ENCODE data around the gene TECPR1. TPM values are rescaled to one million over a fixed set of nuclear protein-coding genes. Genes with fewer than 3 reads are reported as not detected.
A peak's percentile ranks its signal among the peaks of the same experiment; 100 is the strongest.

The TECPR1 gene
- total RNA-seq, 2 experiments from 2014 or later: 29.8 to 36.7 TPM

- peaks cover 16% of the 10 kb centered on the region for H3K4me1 Mint-ChIP-seq (ENCODE audit: low read depth)
- peaks cover 1% of the 10 kb centered on the region for H3K36me3 Mint-ChIP-seq (ENCODE audit: low read depth)
- no peak for DNase-seq
- intact Hi-C loops (cut with micrococcal nuclease): no loop called here
- no peak overlapping the region for H3K27ac Mint-ChIP-seq
- no peak overlapping the region for H3K4me3 Mint-ChIP-seq
- no peaks in the 10 kb centered on the region for H3K9me3 Mint-ChIP-seq
- CTCF ChIA-PET: no interaction called here
- no peaks in the 10 kb centered on the region for H3K27me3 Mint-ChIP-seq (ENCODE audit: low read depth)
Observed at GRCh38 chr7:98289333-98289875, 37.4 kb upstream of the TECPR1 start.

DNA sequence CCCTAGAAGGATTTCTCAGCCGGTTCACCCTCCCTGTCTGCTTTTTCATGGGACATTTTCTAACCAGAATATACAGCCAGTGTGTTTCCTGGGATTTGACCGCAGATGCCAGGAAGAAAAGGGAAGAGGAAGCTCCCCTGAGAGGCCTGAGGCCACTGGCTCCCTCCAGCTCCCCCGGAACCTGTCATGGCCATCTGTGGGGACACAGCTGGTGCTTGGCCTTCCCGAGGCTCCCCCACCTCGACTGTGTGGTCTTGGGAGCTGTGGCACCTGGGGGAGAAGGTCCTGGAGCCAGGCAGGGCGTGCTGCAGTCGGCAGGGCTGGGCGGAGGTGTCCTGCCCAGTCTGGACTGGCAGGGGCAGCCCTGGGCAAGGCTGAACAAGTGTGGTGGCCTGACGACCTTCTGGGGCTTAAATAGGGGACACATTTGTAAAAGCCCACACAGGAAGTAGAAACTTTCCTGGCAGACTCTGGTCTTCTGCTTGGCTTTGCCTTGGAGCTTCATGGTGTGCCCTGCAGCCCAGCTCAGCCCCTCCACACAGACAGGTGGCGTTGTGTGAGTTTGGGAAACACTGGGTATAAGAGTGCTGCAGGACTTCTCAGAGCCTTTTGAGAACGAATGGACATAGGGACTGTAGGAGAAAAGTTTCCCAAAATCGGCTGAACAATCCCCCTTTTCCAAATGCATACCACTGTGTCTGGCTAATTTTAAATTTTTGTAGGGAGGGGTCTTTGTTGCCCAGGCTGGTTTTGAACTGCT lies 36.2 kb upstream of the TECPR1 start:
- H3K4me3 Mint-ChIP-seq: no peak overlapping the region

GRCh38 chr7:98287486-98287959 lies 35.5 kb upstream of the TECPR1 start:
- intact Hi-C loops (cut with micrococcal nuclease): no loop called here
- Mint-ChIP-seq H3K4me3 (no peak overlapping the region), H3K36me3 (ENCODE audit: low read depth) (peaks cover 4% of the 10 kb centered on the region), H3K9me3 (no peaks in the 10 kb centered on the region), H3K27ac (no peak overlapping the region), H3K4me1 (ENCODE audit: low read depth) (peaks cover 33% of the 10 kb centered on the region), H3K27me3 (ENCODE audit: low read depth) (no peaks in the 10 kb centered on the region)
- no peak for DNase-seq
- CTCF ChIA-PET: no interaction called here

More for the DNA sequence above, 36.2 kb upstream of the TECPR1 start:
- Mint-ChIP-seq H3K4me1 (ENCODE audit: low read depth) (peaks cover 26% of the 10 kb centered on the region), H3K36me3 (ENCODE audit: low read depth) (peaks cover 1% of the 10 kb centered on the region), H3K9me3 (no peaks in the 10 kb centered on the region), H3K27ac (no peak overlapping the region), H3K27me3 (ENCODE audit: low read depth) (no peaks in the 10 kb centered on the region)
- intact Hi-C loops (cut with micrococcal nuclease): no loop called here
- CTCF ChIA-PET: no interaction called here
- no peak for DNase-seq

DNA sequence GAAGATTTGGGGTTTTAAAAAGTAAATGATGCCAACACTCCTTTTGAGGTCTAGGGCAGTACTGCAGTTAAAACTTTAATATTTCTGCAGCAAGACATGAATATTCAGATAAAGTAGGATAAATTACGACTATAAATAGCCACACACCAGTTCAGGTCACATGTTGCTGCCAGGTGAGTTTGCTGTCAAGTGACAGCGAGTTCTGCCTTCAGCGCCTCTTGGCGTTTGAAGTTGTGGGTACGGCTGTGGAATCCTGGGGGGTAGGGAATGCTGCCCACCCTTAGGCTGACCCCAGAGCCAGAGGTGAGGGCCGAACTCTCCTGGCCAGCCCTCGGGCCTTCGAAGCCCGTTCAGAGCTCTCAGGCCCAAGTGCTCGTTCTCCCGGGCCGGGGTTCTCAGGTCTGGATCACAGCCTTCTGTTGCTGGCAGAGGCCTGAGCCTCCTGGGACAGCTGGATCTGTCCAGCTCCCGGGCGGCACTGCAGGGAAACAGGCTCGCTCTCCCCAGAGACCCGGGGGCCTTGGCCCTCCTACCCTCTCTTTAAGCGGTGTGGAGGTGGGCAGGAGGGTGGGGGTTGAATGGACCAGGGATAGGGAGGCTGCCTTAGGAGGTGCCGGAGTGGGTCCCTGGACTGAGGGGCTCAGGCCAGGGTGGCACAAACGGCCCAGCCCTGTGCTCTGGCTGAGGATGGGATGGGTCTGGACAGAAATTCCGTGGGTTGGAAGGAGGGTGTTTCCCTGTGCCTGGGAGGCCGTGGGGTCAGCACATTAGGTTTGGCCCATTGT lies 34.9 kb upstream of the TECPR1 start:
- Mint-ChIP-seq H3K27me3 (ENCODE audit: low read depth) (no peaks in the 10 kb centered on the region), H3K9me3 (no peaks in the 10 kb centered on the region), H3K27ac (no peak overlapping the region), H3K4me3 (no peak overlapping the region), H3K4me1 (ENCODE audit: low read depth) (peaks cover 35% of the 10 kb centered on the region), H3K36me3 (ENCODE audit: low read depth) (peaks cover 4% of the 10 kb centered on the region)
- intact Hi-C loops (cut with micrococcal nuclease): no loop called here
- CTCF ChIA-PET: no interaction called here
- DNase-seq: no peak

GRCh38 chr7:98286093-98286539 lies 34.1 kb upstream of the TECPR1 start:
- Mint-ChIP-seq H3K4me1 (ENCODE audit: low read depth) (peaks cover 35% of the 10 kb centered on the region), H3K36me3 (ENCODE audit: low read depth) (peaks cover 4% of the 10 kb centered on the region), H3K9me3 (no peaks in the 10 kb centered on the region), H3K4me3 (no peak overlapping the region), H3K27me3 (ENCODE audit: low read depth) (no peaks in the 10 kb centered on the region), H3K27ac (no peak overlapping the region)
- CTCF ChIA-PET: no interaction called here
- DNase-seq: no peak
- intact Hi-C loops (cut with micrococcal nuclease): no loop called here

GRCh38 chr7:98285157-98286092 lies 33.4 kb upstream of the TECPR1 start:
- CTCF ChIA-PET: interaction anchor here (0.6 kb wide), 1 partner anchor 297 kb away, joined by 3 read pairs; no protein-coding TSS in a partner anchor
- Mint-ChIP-seq H3K9me3 (no peaks in the 10 kb centered on the region), H3K27me3 (ENCODE audit: low read depth) (no peaks in the 10 kb centered on the region), H3K4me1 (ENCODE audit: low read depth) (peaks cover 37% of the 10 kb centered on the region), H3K36me3 (ENCODE audit: low read depth) (peaks cover 4% of the 10 kb centered on the region), H3K27ac (no peak overlapping the region), H3K4me3 (no peak overlapping the region)
- intact Hi-C loops (cut with micrococcal nuclease): no loop called here
- DNase-seq: no peak

- Mint-ChIP-seq H3K36me3 (ENCODE audit: low read depth) (peaks cover 4% of the 10 kb centered on the region), H3K27ac (no peak overlapping the region), H3K9me3 (no peaks in the 10 kb centered on the region), H3K27me3 (ENCODE audit: low read depth) (no peaks in the 10 kb centered on the region), H3K4me1 (ENCODE audit: low read depth) (peaks cover 36% of the 10 kb centered on the region), H3K4me3 (no peak overlapping the region)
- no peak for DNase-seq
- intact Hi-C loops (cut with micrococcal nuclease): no loop called here
- CTCF ChIA-PET: interaction anchor here (0.6 kb wide), 2 partner anchors 40 to 296 kb away, joined by 3 read pairs; no protein-coding TSS in a partner anchor
Observed at GRCh38 chr7:98284335-98285036, 32.5 kb upstream of the TECPR1 start.

- Mint-ChIP-seq H3K27ac (no peak overlapping the region), H3K4me1 (ENCODE audit: low read depth) (peaks cover 35% of the 10 kb centered on the region), H3K9me3 (no peaks in the 10 kb centered on the region), H3K27me3 (ENCODE audit: low read depth) (no peaks in the 10 kb centered on the region), H3K36me3 (ENCODE audit: low read depth) (peaks cover 4% of the 10 kb centered on the region), H3K4me3 (no peak overlapping the region)
- CTCF ChIA-PET: interaction anchor here (1.4 kb wide), 1 partner anchor 17 kb away, joined by 4 read pairs; no protein-coding TSS in a partner anchor
- intact Hi-C loops (cut with micrococcal nuclease): no loop called here
- no peak for DNase-seq
Observed at GRCh38 chr7:98283887-98284222, 31.8 kb upstream of the TECPR1 start.

DNA sequence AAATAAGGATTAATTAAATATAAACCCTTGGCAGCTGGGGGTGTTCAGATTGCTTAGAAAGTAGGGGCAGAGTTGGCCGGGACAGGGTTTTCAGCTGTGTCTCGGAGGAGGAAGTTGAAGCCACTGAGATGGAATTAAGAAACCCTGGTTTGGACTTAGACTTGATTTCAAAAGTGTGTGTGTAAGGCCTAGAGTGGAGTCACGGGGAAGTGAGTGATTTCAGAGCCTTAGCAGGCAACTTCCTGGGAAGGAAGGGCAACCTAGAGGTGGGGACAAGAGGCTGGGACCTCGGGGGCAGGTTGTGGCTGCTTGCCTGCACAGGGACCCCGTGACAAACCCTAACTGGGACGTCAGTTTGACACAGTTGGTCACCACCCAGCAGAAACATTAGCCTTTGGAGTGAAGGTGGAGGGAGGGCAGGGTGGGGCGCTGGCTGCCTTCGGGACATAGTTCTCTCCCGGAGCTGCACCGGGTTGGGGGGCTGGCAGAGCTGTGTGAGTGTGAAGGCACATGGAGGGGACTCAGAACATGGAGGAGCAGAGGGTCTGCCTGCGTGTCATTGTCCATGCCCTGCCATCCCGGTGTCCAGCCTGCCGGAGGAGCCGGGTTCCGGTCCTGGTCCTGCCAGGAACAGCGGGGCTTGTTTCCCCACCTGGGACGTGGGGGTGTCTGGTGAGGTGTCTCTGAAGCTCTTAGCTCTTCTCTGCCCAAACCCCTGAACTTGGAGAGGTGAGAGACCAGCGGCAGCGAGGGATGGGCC lies 31.3 kb upstream of the TECPR1 start:
- intact Hi-C loops (cut with micrococcal nuclease): no loop called here
- no peaks in the 10 kb centered on the region for H3K27me3 Mint-ChIP-seq (ENCODE audit: low read depth)
- CTCF ChIA-PET: interaction anchor here (1.4 kb wide), 1 partner anchor 16 kb away, joined by 4 read pairs; no protein-coding TSS in a partner anchor
- H3K27ac Mint-ChIP-seq: peak overlapping the region; percentile 12
- peaks cover 33% of the 10 kb centered on the region for H3K4me1 Mint-ChIP-seq (ENCODE audit: low read depth)
- H3K9me3 Mint-ChIP-seq: no peaks in the 10 kb centered on the region
- no peak for DNase-seq
- peak overlapping the region; percentile 77 for H3K4me3 Mint-ChIP-seq
- peaks cover 2% of the 10 kb centered on the region for H3K36me3 Mint-ChIP-seq (ENCODE audit: low read depth)

- Mint-ChIP-seq H3K27ac (peak overlapping the region; percentile 12), H3K9me3 (no peaks in the 10 kb centered on the region), H3K27me3 (ENCODE audit: low read depth) (no peaks in the 10 kb centered on the region), H3K4me3 (peak overlapping the region; percentile 77), H3K4me1 (ENCODE audit: low read depth) (peaks cover 33% of the 10 kb centered on the region), H3K36me3 (ENCODE audit: low read depth) (peaks cover 2% of the 10 kb centered on the region)
- no peak for DNase-seq
- CTCF ChIA-PET: interaction anchor here (1.4 kb wide), 1 partner anchor 16 kb away, joined by 4 read pairs; no protein-coding TSS in a partner anchor
- intact Hi-C loops (cut with micrococcal nuclease): no loop called here
Observed at GRCh38 chr7:98282703-98283102, 30.7 kb upstream of the TECPR1 start.

All from activated naive CD4-positive, alpha-beta T cell treated with anti-CD3 and anti-CD28 coated beads for 36 hours (primary cell).